ENCODE data around the gene CBLN1.

- TF ChIP-seq, protein P1, sequence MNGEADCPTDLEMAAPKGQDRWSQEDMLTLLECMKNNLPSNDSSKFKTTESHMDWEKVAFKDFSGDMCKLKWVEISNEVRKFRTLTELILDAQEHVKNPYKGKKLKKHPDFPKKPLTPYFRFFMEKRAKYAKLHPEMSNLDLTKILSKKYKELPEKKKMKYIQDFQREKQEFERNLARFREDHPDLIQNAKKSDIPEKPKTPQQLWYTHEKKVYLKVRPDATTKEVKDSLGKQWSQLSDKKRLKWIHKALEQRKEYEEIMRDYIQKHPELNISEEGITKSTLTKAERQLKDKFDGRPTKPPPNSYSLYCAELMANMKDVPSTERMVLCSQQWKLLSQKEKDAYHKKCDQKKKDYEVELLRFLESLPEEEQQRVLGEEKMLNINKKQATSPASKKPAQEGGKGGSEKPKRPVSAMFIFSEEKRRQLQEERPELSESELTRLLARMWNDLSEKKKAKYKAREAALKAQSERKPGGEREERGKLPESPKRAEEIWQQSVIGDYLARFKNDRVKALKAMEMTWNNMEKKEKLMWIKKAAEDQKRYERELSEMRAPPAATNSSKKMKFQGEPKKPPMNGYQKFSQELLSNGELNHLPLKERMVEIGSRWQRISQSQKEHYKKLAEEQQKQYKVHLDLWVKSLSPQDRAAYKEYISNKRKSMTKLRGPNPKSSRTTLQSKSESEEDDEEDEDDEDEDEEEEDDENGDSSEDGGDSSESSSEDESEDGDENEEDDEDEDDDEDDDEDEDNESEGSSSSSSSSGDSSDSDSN (IDR thresholded peaks at IDR 0.05; ENCODE audit: borderline replicate concordance in 1 of 2, low read depth in 2 of 2, low read length in 2 of 2) = no peak
- no peak for TF ChIP-seq EP300 (IDR thresholded peaks at IDR 0.05; ENCODE audit: low read length)
- TF ChIP-seq, protein P2, sequence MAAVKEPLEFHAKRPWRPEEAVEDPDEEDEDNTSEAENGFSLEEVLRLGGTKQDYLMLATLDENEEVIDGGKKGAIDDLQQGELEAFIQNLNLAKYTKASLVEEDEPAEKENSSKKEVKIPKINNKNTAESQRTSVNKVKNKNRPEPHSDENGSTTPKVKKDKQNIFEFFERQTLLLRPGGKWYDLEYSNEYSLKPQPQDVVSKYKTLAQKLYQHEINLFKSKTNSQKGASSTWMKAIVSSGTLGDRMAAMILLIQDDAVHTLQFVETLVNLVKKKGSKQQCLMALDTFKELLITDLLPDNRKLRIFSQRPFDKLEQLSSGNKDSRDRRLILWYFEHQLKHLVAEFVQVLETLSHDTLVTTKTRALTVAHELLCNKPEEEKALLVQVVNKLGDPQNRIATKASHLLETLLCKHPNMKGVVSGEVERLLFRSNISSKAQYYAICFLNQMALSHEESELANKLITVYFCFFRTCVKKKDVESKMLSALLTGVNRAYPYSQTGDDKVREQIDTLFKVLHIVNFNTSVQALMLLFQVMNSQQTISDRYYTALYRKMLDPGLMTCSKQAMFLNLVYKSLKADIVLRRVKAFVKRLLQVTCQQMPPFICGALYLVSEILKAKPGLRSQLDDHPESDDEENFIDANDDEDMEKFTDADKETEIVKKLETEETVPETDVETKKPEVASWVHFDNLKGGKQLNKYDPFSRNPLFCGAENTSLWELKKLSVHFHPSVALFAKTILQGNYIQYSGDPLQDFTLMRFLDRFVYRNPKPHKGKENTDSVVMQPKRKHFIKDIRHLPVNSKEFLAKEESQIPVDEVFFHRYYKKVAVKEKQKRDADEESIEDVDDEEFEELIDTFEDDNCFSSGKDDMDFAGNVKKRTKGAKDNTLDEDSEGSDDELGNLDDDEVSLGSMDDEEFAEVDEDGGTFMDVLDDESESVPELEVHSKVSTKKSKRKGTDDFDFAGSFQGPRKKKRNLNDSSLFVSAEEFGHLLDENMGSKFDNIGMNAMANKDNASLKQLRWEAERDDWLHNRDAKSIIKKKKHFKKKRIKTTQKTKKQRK (IDR thresholded peaks at IDR 0.05; ENCODE audit: borderline replicate concordance, low read depth, low read length) = no peak
- no peak for TF ChIP-seq RAD21 (CRISPR knock-in tag; conservative IDR thresholded peaks at IDR 0.05 in 1 of 2, IDR thresholded peaks at IDR 0.05 in 1 of 2)
- no peak for TF ChIP-seq FOXK2 (conservative IDR thresholded peaks at IDR 0.05 in 1 of 2, IDR thresholded peaks at IDR 0.05 in 1 of 2; ENCODE audit: low read depth in 2 of 2)
Measured at GRCh38 chr16:49280841-49281371, 732 bp downstream of the CBLN1 start.
